Activated CD8-positive, alpha-beta T cell treated with anti-CD3 and anti-CD28 coated beads for 36 hours (primary cell): ENCODE results near the gene VRTN. TPM values are rescaled to one million over a fixed set of nuclear protein-coding genes. Genes with fewer than 3 reads are reported as not detected.
"Not testable (repeated sequence)": the region's sequence is repeated elsewhere in the genome, so short reads cannot be mapped to it uniquely, and the experiment has no call there.

ENCODE experiments used
- ATAC-seq: fragments of 200-7000 bp; cut with Tn5 transposase; one replicate; pipeline ENCODE4 v1.10.0; 2021; ENCODE audit warnings: mild to moderate bottlenecking, moderate library complexity
- CTCF ChIA-PET: fragments of 350-600 bp; sonication (Branson Sonifier 250); formaldehyde crosslinking; loops from one replicate; lab custom pipeline; 2021; ENCODE audit warnings: antibody characterized with exemption; lab: Charles Lee
- POLR2A ChIA-PET: fragments of 350-600 bp; sonication (Branson Sonifier 250); formaldehyde crosslinking; loops from one replicate; lab custom pipeline; 2021; ENCODE audit warnings: antibody characterized with exemption; lab: Charles Lee
- DNase-seq: peaks from one replicate; pipeline ENCODE4 v3.0.0-alpha.2; 2020
- H3K27ac Mint-ChIP-seq: one replicate; pipeline ENCODE4 v1.8.0; 2021; ENCODE audit warnings: mild to moderate bottlenecking, mixed read lengths
- H3K27me3 Mint-ChIP-seq: one replicate; pipeline ENCODE4 v1.8.0; 2021; ENCODE audit warnings: mixed read lengths
- H3K36me3 Mint-ChIP-seq: one replicate; pipeline ENCODE4 v1.8.0; 2021; ENCODE audit warnings: low read depth, mixed read lengths
- H3K4me1 Mint-ChIP-seq: one replicate; pipeline ENCODE4 v1.8.0; 2021; ENCODE audit warnings: low read depth, mixed read lengths
- H3K4me3 Mint-ChIP-seq: one replicate; pipeline ENCODE4 v1.8.0; 2021; ENCODE audit warnings: mild to moderate bottlenecking, moderate library complexity, mixed read lengths
- H3K9me3 Mint-ChIP-seq: one replicate; pipeline ENCODE4 v1.8.0; 2021; ENCODE audit warnings: mixed read lengths
- intact Hi-C: fragments of 100-400 bp; cut with micrococcal nuclease; formaldehyde crosslinking; loops from one replicate; pipeline ENCODE4 v1.10.0; 2022
- total RNA-seq, 2 experiments: library from RNA; stranded (reverse); gene quantifications; one replicate each; pipeline ENCODE4 v1.2.3, GENCODE V29; 2021
- TF ChIP-seq, protein P1 (sequence below): fragments of 200-600 bp; IDR thresholded peaks from one replicate; pipeline ENCODE4 v1.8.0; 2022; ENCODE audit warnings: antibody characterized with exemption, mild to moderate bottlenecking

The VRTN gene
- total RNA-seq, 2 experiments from 2014 or later: not detected

DNA sequence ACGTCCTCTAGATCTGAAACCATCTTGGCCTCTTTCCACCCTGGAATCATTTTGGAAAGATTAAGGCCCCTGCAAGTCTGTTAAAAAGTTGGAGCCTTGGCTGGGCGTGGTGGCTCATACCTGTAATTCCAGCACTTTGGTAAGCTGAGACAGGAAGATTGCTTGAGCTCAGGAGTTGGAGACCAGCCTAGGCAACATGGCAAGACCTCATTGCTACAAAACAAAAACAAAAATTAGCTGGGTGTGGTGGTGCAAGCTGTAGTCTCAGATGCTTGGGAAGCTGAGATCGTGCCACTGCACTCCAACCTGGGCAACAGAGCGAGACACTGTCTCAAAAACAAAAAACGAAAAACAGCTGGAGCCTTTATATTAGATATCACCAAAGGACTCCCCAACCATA lies 34.7 kb upstream of the VRTN start:
- Mint-ChIP-seq H3K9me3 (no peaks in the 10 kb centered on the region), H3K4me3 (no peak overlapping the region), H3K4me1 (no peaks in the 10 kb centered on the region), H3K36me3 (no peaks in the 10 kb centered on the region), H3K27me3 (no peaks in the 10 kb centered on the region), H3K27ac (no peak overlapping the region)
- DNase-seq (no peak), ATAC-seq (no peak)
- CTCF ChIA-PET: interaction anchor here (1.0 to 1.3 kb wide), 4 partner anchors 9 to 13 kb away, joined by 3 read pairs; no protein-coding TSS in a partner anchor
- intact Hi-C loops: no loop called here
- TF ChIP-seq, protein P1, sequence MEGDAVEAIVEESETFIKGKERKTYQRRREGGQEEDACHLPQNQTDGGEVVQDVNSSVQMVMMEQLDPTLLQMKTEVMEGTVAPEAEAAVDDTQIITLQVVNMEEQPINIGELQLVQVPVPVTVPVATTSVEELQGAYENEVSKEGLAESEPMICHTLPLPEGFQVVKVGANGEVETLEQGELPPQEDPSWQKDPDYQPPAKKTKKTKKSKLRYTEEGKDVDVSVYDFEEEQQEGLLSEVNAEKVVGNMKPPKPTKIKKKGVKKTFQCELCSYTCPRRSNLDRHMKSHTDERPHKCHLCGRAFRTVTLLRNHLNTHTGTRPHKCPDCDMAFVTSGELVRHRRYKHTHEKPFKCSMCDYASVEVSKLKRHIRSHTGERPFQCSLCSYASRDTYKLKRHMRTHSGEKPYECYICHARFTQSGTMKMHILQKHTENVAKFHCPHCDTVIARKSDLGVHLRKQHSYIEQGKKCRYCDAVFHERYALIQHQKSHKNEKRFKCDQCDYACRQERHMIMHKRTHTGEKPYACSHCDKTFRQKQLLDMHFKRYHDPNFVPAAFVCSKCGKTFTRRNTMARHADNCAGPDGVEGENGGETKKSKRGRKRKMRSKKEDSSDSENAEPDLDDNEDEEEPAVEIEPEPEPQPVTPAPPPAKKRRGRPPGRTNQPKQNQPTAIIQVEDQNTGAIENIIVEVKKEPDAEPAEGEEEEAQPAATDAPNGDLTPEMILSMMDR: no peak
- POLR2A ChIA-PET: interaction anchor here (1.1 kb wide), 1 partner anchor 11 kb away, joined by 3 read pairs; no protein-coding TSS in a partner anchor

DNA sequence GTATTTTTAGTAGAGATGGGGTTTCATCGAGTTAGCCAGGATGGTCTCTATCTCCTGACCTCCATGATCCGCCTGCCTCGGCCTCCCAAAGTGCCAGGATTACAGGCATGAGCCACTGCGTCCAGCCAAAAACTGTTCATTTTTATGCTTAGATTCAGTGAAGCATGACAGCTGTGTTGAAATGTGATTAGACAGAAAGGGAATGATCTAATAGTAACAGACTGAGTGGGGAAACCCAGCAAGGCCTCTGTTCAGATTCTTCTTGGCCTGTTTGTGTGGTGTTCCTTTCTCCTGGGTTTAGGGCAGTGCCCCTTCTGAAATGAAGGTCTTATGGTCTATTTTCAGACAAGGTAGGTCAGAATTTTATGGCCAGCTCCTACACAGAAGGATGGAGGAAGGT lies 33.7 kb upstream of the VRTN start:
- POLR2A ChIA-PET: no interaction called here

DNA sequence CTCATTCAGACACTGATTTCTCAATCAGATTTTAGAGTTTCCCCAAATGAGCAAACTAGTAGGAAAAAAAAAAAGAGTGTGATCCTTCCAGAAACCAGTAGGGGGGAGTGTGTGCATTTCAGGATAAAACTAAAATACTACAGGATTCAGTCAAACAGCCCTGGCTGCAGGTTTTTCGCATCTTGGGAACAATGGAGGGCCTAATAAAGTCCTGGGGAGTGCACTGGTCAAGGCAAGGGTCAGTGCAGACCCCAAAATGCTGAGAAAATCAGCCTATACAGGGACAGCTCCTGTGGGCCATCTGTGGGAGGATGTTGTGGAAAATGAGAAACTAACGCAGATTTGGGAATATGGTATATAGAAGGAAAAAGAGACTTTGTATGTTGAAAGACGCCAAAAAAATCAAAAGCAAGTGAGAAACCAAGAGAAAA lies 23.3 kb upstream of the VRTN start:
- POLR2A ChIA-PET: no interaction called here
- no peaks in the 10 kb centered on the region for H3K9me3 Mint-ChIP-seq
- no peaks in the 10 kb centered on the region for H3K4me1 Mint-ChIP-seq
- TF ChIP-seq, protein P1: peak; percentile 83
- DNase-seq (no peak), ATAC-seq (no peak)
- H3K27ac Mint-ChIP-seq: no peak overlapping the region
- H3K4me3 Mint-ChIP-seq: no peak overlapping the region
- no peaks in the 10 kb centered on the region for H3K36me3 Mint-ChIP-seq
- CTCF ChIA-PET: interaction anchor here (0.7 to 2.1 kb wide), 6 partner anchors 11 to 186 kb away, joined by 3 to 10 read pairs (median 3); no protein-coding TSS in a partner anchor
- intact Hi-C loops: no loop called here
- peaks cover 4% of the 10 kb centered on the region for H3K27me3 Mint-ChIP-seq

More for the DNA sequence above, 33.7 kb upstream of the VRTN start:
- CTCF ChIA-PET: interaction anchor here (0.6 to 1.3 kb wide), 2 partner anchors 11 to 378 kb away, joined by 3 to 4 read pairs; no protein-coding TSS in a partner anchor
- Mint-ChIP-seq H3K4me3 (no peak overlapping the region), H3K27me3 (peaks cover 4% of the 10 kb centered on the region), H3K27ac (no peak overlapping the region), H3K9me3 (no peaks in the 10 kb centered on the region), H3K4me1 (no peaks in the 10 kb centered on the region), H3K36me3 (no peaks in the 10 kb centered on the region)
- DNase-seq (no peak), ATAC-seq (no peak)
- TF ChIP-seq, protein P1: no peak
- intact Hi-C loops: no loop called here

DNA sequence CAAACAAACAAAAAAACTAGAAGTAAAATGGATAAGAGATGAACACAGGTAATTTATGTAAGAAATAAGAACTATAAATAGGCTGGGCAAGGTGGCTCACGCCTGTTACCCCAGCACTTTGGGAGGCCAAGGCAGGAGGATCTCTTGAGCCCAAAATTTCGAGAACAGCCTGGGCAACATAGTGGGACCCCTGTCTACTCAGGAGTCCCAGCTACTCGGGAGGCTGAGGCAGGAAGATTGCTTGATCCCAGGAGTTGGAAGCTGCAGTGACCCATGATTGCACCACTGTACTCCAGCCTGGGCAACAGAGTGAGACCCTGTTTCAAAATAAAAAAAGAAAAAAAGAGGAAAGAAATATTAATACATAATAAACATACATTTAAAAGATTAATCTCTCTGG lies 22.8 kb upstream of the VRTN start:
- DNase-seq: no peak
- Mint-ChIP-seq H3K36me3 (no peaks in the 10 kb centered on the region), H3K27ac (no peak overlapping the region), H3K27me3 (peaks cover 4% of the 10 kb centered on the region), H3K4me3 (no peak overlapping the region), H3K4me1 (no peaks in the 10 kb centered on the region), H3K9me3 (no peaks in the 10 kb centered on the region)
- intact Hi-C loops: no loop called here
- ChIA-PET POLR2A (no interaction called here), CTCF (interaction anchor here (0.7 to 2.1 kb wide), 4 partner anchors 11 to 19 kb away, joined by 3 to 10 read pairs (median 4); no protein-coding TSS in a partner anchor)
- no peak for ATAC-seq
- TF ChIP-seq, protein P1: no peak

DNA sequence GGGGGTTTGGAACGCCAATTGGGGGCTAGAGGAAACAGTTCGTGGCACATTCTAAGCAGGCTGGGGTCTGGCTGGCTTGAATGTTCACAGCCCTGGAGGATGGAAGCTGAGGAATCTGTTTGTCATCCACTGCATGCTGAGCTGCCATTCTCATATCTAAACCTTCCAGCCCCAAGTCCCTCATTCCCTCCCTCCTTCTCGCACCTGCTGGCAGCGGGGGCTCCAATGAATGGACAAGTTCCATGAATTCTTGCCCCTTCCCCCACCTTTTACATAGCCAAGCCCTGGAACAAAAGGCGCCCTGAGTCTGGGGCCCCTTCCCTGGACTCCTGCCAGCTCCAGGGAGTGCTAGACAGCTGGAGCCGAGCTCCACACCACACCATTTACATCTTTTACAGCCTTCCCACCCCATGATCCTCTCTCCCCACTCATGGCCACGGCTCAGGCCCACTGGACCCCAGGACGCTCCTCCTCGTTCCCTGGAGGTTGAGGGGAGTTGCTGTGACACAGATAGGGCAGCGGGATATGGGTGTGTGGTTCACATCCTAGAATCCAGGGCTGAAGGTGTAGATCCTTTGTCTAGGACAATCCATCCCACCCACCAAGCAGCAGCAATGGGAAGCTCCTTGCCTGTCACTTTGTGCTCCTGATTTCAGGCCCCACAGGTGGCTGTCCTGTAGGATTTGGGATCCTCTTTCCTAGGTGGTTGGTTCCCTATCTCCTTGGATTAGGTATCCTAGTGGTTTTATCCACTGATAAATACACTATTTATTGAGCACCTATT lies 21.7 kb upstream of the VRTN start:
- no peaks in the 10 kb centered on the region for H3K9me3 Mint-ChIP-seq
- H3K4me1 Mint-ChIP-seq: no peaks in the 10 kb centered on the region
- no peak overlapping the region for H3K27ac Mint-ChIP-seq
- ATAC-seq: no peak
- no peaks in the 10 kb centered on the region for H3K27me3 Mint-ChIP-seq
- H3K4me3 Mint-ChIP-seq: no peak overlapping the region
- intact Hi-C loops: no loop called here
- DNase-seq: no peak
- TF ChIP-seq, protein P1: no peak
- no peaks in the 10 kb centered on the region for H3K36me3 Mint-ChIP-seq
- ChIA-PET POLR2A (no interaction called here), CTCF (interaction anchor here (1.5 to 2.1 kb wide), 2 partner anchors 12 to 18 kb away, joined by 6 to 10 read pairs; no protein-coding TSS in a partner anchor)

DNA sequence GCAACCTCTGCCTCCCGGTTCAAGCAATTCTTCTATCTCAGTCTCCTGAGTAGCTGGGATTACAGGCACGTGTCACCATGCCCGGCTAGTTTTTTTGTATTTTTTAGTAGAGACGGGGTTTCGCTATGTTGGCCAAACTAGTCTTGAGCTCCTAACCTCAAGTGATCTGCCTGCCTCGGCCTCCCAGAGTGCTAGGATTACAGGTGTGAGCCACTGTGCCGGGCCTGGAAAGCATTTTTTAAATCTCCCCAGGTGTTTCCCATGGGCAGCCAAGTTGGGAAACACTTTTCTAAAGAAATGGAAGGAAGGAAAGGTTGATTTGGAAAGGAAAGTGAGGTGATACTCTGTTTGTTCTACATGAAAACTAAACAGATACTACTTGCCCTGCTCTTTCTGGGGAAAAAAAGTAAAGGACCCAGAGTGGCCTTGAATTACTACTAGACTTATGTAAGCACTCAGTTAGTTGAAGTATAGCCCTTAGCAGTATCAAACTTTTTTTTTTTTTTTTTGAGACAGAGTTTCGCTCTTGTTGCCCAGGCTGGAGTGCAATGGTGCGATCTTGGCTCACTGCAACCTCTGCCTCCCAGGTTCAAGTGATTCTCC lies 18.2 kb upstream of the VRTN start:
- H3K27me3 Mint-ChIP-seq, ATAC-seq, H3K9me3 Mint-ChIP-seq, H3K27ac Mint-ChIP-seq, DNase-seq, H3K36me3 Mint-ChIP-seq, H3K4me3 Mint-ChIP-seq, H3K4me1 Mint-ChIP-seq, POLR2A ChIA-PET, intact Hi-C loops: not testable (repeated sequence)
- CTCF ChIA-PET: interaction anchor here (1.0 kb wide), 1 partner anchor 73 kb away, joined by 3 read pairs; no protein-coding TSS in a partner anchor
